Activated naive CD8-positive, alpha-beta T cell treated with anti-CD3 and anti-CD28 coated beads for 36 hours (primary cell): ENCODE data around the gene FOSB. TPM values are rescaled to one million over a fixed set of nuclear protein-coding genes. Genes with fewer than 3 reads are reported as not detected.
A peak's percentile ranks its signal among the peaks of the same experiment; 100 is the strongest.

ENCODE experiments used
- DNase-seq: peaks from one replicate; pipeline ENCODE4 v3.0.0; 2021
- H3K27ac Mint-ChIP-seq: one replicate; pipeline ENCODE4 v1.8.0; 2022; ENCODE audit warnings: mild to moderate bottlenecking, moderate library complexity, mixed read lengths
- H3K27me3 Mint-ChIP-seq: one replicate; pipeline ENCODE4 v1.8.0; 2022; ENCODE audit warnings: mild to moderate bottlenecking, mixed read lengths
- H3K36me3 Mint-ChIP-seq: one replicate; pipeline ENCODE4 v1.8.0; 2021; ENCODE audit warnings: mild to moderate bottlenecking, mixed read lengths
- H3K4me1 Mint-ChIP-seq: one replicate; pipeline ENCODE4 v1.8.0; 2021; ENCODE audit warnings: mixed read lengths
- H3K4me3 Mint-ChIP-seq: one replicate; pipeline ENCODE4 v1.8.0; 2022; ENCODE audit warnings: mild to moderate bottlenecking, moderate library complexity, mixed read lengths
- H3K9me3 Mint-ChIP-seq: one replicate; pipeline ENCODE4 v1.8.0; 2022; ENCODE audit warnings: mixed read lengths
- total RNA-seq, 2 experiments: library from RNA; stranded (reverse); gene quantifications; one replicate each; pipeline ENCODE4 v1.2.3, GENCODE V29; 2021

The FOSB gene
- total RNA-seq, 2 experiments from 2014 or later: 9.7 to 10.5 TPM

- Mint-ChIP-seq H3K27ac (no peak overlapping the region), H3K4me1 (peaks cover 8% of the 10 kb centered on the region)
These were observed 30.5 kb upstream of the FOSB start for GRCh38 chr19:45437328-45437727.

GRCh38 chr19:45439190-45439568 is 28.6 kb upstream of the FOSB start:
- H3K9me3 Mint-ChIP-seq: no peaks in the 10 kb centered on the region
- no peaks in the 10 kb centered on the region for H3K27me3 Mint-ChIP-seq
- no peak overlapping the region for H3K27ac Mint-ChIP-seq
- H3K36me3 Mint-ChIP-seq: no peaks in the 10 kb centered on the region
- no peak for DNase-seq
- H3K4me3 Mint-ChIP-seq: no peak overlapping the region
- H3K4me1 Mint-ChIP-seq: peaks cover 22% of the 10 kb centered on the region

More at GRCh38 chr19:45437328-45437727, 30.5 kb upstream of the FOSB start:
- Mint-ChIP-seq H3K9me3 (no peaks in the 10 kb centered on the region), H3K36me3 (no peaks in the 10 kb centered on the region), H3K27me3 (no peaks in the 10 kb centered on the region), H3K4me3 (no peak overlapping the region)
- no peak for DNase-seq

- Mint-ChIP-seq H3K27me3 (no peaks in the 10 kb centered on the region), H3K4me3 (peak overlapping the region; percentile 70), H3K36me3 (no peaks in the 10 kb centered on the region), H3K9me3 (no peaks in the 10 kb centered on the region), H3K4me1 (peaks cover 26% of the 10 kb centered on the region), H3K27ac (peak overlapping the region; percentile 67)
- DNase-seq: peak; percentile 88
These were observed 28.1 kb upstream of the FOSB start for GRCh38 chr19:45439569-45440258.

- Mint-ChIP-seq H3K4me1 (peaks cover 29% of the 10 kb centered on the region), H3K36me3 (no peaks in the 10 kb centered on the region), H3K27ac (peak overlapping the region; percentile 67), H3K9me3 (no peaks in the 10 kb centered on the region), H3K4me3 (peak overlapping the region; percentile 70), H3K27me3 (no peaks in the 10 kb centered on the region)
- no peak for DNase-seq
These were observed 27.5 kb upstream of the FOSB start for GRCh38 chr19:45440259-45440638.

GRCh38 chr19:45440873-45441654 is 26.7 kb upstream of the FOSB start:
- Mint-ChIP-seq H3K27ac (no peak overlapping the region), H3K4me1 (peaks cover 31% of the 10 kb centered on the region), H3K9me3 (no peaks in the 10 kb centered on the region), H3K36me3 (peaks cover 2% of the 10 kb centered on the region), H3K4me3 (peak overlapping the region; percentile 16), H3K27me3 (no peaks in the 10 kb centered on the region)
- no peak for DNase-seq

- DNase-seq: no peak
- H3K4me1 Mint-ChIP-seq: peaks cover 32% of the 10 kb centered on the region
- no peaks in the 10 kb centered on the region for H3K9me3 Mint-ChIP-seq
- H3K36me3 Mint-ChIP-seq: peaks cover 2% of the 10 kb centered on the region
- H3K27ac Mint-ChIP-seq: no peak overlapping the region
- no peaks in the 10 kb centered on the region for H3K27me3 Mint-ChIP-seq
- H3K4me3 Mint-ChIP-seq: no peak overlapping the region
These were observed 25.4 kb upstream of the FOSB start for GRCh38 chr19:45442408-45442777.

- Mint-ChIP-seq H3K36me3 (peaks cover 2% of the 10 kb centered on the region), H3K9me3 (no peaks in the 10 kb centered on the region), H3K27ac (peak overlapping the region; percentile 21), H3K4me3 (peak overlapping the region; percentile 86), H3K27me3 (no peaks in the 10 kb centered on the region), H3K4me1 (peaks cover 32% of the 10 kb centered on the region)
- DNase-seq: no peak
These were observed 24.9 kb upstream of the FOSB start for GRCh38 chr19:45442778-45443461.

GRCh38 chr19:45443462-45444317 is 24.1 kb upstream of the FOSB start:
- Mint-ChIP-seq H3K27me3 (no peaks in the 10 kb centered on the region), H3K36me3 (peaks cover 4% of the 10 kb centered on the region), H3K4me3 (peak overlapping the region; percentile 86), H3K27ac (peak overlapping the region; percentile 68), H3K9me3 (no peaks in the 10 kb centered on the region), H3K4me1 (peaks cover 35% of the 10 kb centered on the region)
- DNase-seq: peak; percentile 60

GRCh38 chr19:45444318-45445041 is 23.3 kb upstream of the FOSB start:
- DNase-seq: peak; percentile 88
- Mint-ChIP-seq H3K4me1 (peaks cover 41% of the 10 kb centered on the region), H3K36me3 (peaks cover 9% of the 10 kb centered on the region), H3K27ac (no peak overlapping the region), H3K9me3 (no peaks in the 10 kb centered on the region), H3K27me3 (no peaks in the 10 kb centered on the region), H3K4me3 (peak overlapping the region; percentile 62)

- no peak for DNase-seq
- no peaks in the 10 kb centered on the region for H3K9me3 Mint-ChIP-seq
- no peak overlapping the region for H3K27ac Mint-ChIP-seq
- H3K4me1 Mint-ChIP-seq: peaks cover 45% of the 10 kb centered on the region
- H3K36me3 Mint-ChIP-seq: peaks cover 9% of the 10 kb centered on the region
- H3K4me3 Mint-ChIP-seq: no peak overlapping the region
- H3K27me3 Mint-ChIP-seq: no peaks in the 10 kb centered on the region
These were observed 22.7 kb upstream of the FOSB start for GRCh38 chr19:45445139-45445538.

- no peak overlapping the region for H3K4me3 Mint-ChIP-seq
- DNase-seq: no peak
These were observed 21.5 kb upstream of the FOSB start for GRCh38 chr19:45446295-45446694.

GRCh38 chr19:45446944-45447343 is 20.9 kb upstream of the FOSB start:
- no peak for DNase-seq
- H3K27me3 Mint-ChIP-seq: no peaks in the 10 kb centered on the region
- no peak overlapping the region for H3K27ac Mint-ChIP-seq
- peaks cover 49% of the 10 kb centered on the region for H3K4me1 Mint-ChIP-seq
- no peak overlapping the region for H3K4me3 Mint-ChIP-seq
- H3K36me3 Mint-ChIP-seq: peaks cover 9% of the 10 kb centered on the region
- H3K9me3 Mint-ChIP-seq: no peaks in the 10 kb centered on the region

More at GRCh38 chr19:45446295-45446694, 21.5 kb upstream of the FOSB start:
- Mint-ChIP-seq H3K27me3 (no peaks in the 10 kb centered on the region), H3K36me3 (peaks cover 9% of the 10 kb centered on the region), H3K27ac (no peak overlapping the region), H3K4me1 (peaks cover 43% of the 10 kb centered on the region), H3K9me3 (no peaks in the 10 kb centered on the region)

- peaks cover 9% of the 10 kb centered on the region for H3K36me3 Mint-ChIP-seq
- peak overlapping the region; percentile 33 for H3K4me3 Mint-ChIP-seq
- H3K9me3 Mint-ChIP-seq: no peaks in the 10 kb centered on the region
- no peaks in the 10 kb centered on the region for H3K27me3 Mint-ChIP-seq
- no peak overlapping the region for H3K27ac Mint-ChIP-seq
- DNase-seq: no peak
- peaks cover 39% of the 10 kb centered on the region for H3K4me1 Mint-ChIP-seq
These were observed 19.4 kb upstream of the FOSB start for GRCh38 chr19:45448425-45448756.

- Mint-ChIP-seq H3K9me3 (no peaks in the 10 kb centered on the region), H3K4me1 (peaks cover 36% of the 10 kb centered on the region), H3K27ac (no peak overlapping the region), H3K36me3 (peaks cover 9% of the 10 kb centered on the region), H3K4me3 (peak overlapping the region; percentile 46), H3K27me3 (no peaks in the 10 kb centered on the region)
- no peak for DNase-seq
These were observed 18.9 kb upstream of the FOSB start for GRCh38 chr19:45448887-45449299.
